Measurements from ENCODE around the gene PCSK9.

The PCSK9 gene

DNA sequence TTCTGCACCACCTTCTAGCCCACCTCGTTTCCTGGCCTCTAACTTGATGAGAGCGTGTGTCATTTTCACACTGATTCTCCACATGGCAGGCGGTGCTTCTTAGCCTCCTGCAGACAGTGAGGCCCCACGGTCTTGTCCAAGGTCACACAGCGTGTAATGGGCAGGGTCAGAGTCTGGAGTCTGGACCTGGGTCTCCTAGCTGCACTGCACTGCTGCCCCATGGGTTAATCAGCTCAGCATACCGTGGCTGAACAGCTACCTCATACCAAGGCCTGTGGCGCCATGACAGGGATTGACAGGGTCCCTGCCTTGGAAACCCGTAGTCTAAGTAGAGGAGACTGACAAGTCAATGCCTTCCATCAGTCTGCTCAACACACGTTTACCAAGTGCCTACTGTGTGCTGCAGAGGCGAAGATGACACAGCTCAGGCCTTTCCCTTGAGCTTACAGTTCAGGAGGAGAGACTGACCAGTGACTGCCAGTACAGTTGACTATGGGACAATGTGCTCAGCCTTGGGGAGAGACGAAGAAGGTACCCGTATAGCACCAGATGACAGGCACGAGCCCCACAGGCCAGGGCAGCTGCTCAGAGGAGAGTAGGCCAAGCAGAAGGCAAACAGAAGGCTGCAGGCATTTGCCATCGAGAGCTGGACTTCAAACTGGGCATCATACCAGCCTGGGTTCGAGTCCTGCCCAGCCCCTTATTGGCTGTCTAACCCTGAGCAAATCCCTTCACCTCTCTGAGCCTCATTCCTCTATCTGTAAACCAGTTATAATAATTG lies 5.5 kb downstream of the PCSK9 start:
- no peak for DNase-seq

DNA sequence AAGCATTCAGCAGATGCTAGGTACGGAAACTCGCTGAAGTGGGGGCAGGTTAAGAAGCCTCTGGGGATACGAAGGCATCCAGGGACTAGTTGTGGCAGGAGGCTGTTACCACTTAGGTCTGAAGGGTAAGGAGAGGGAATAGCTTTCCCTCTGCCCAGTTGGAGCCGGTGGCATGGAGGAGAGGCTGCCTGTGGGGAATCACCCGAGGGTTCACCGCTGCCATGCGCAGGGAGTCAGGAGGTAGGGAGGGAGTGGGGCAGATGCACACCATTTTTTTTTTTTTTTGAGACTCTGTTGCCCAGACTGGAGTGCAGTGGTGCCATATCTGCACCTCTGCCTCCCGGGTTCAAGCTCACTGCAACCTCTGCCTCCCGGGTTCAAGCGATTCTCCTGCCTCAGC lies 6.1 kb downstream of the PCSK9 start:
- no peak for DNase-seq

DNA sequence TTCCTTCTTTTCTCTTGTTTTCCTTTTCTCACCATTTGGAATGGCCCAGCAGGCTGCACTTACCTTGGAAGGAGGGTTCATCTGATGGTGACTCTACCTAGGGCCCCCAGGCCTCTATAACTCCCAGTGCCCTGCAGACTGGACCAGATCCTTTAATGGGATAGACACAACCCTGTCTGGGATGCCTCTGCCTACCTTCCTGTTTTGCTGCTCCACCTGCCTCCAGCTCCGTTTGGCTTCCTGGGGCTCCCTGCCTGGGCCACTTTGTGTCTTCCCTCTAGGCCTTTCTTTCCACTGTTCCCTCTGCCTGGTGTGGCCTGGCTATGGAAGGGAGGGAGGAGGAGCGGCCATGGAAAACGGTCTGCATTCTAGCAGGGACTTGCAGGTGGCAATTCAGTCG lies 7.5 kb downstream of the PCSK9 start:
- no peak for DNase-seq

DNA sequence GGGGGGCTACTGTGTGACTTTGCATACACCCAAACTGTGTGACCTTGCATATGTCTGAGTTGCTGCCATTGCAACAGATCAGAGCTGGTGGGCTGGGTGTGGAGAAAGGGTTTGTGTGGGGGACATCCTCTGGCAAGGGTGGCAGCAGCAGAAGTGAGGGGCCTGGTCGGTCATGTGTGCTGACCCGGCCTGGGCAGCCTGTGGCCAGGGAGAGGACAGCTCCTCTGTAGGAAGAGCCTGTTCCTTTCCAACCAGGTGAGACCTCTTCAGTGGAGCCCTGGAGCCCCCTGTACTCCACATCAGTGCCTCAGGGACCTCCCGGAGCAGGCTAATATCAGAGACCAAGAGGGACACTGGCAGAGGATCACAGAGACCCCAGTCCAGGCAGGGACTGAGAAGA lies 8.3 kb downstream of the PCSK9 start:
- no peak for DNase-seq

DNA sequence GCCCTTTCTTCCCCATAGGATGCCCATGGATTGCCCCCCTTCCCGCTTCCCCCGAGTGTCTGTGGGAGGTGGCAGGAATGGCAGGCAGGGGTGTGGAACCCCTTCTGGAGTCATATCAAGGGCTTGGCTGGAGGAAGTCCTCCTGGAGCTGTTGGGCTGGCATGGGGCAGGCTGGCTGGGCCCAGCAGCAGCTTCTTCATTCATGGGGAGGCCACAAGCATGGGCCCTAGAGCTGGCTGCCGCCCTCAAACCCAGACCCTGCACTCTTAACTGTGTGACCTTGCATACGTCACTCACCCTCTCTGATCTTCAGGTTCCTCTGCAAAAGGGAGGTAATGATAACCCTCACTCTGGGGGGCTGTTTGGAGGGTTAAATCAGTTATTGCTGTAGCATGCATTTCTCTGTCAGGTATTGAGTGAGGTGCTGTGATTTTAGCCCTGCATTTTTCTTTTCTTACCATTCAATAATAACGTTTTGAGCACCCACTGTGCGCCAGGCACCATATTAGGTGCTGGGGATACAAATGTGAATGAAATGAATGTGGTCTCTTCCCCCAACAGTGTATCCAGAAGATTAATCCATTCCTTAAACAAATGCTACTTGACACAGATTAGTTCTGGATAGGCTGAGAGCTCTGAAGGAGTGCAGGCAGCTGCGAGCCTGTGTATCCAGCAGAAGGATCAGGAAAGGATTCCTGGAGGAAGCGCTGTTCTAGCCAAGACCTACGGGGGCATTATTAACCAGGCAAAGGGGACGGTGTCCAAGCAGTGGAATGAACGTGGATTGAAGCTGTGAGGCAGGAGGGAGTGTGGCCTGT lies 9.3 kb downstream of the PCSK9 start:
- DNase-seq: no peak

DNA sequence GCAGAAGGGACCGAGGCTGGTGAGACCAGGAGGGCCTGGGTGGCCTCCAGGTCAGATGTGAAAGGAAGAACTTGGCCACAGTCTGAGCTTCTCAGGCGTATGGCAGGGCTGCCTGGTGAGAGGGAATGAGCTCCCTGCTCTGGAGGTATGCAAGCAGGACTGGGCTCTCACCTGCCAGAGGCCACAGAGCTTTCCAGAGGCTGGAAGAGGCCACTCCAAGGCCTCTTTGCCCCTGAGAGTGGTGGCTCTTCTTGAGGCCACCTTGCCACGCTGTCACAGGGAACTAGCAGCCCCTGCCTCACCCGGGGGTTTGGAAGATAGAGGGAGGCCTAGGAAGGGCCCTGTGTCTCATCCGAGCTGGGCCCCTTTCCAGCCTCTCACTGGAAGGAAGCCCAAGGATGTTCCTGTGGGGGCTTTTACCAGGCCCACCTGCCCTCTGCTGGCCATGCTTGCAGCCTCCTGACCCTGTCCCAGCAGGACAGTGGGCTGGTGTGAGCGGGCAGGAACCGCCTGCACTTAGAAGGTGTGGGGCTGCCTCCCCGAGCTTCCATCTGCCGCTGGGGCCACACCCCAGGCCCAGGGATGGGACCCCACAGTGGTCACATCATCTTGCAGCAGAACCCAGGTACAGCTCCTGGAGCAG lies 10.0 kb downstream of the PCSK9 start:
- no peak for DNase-seq

DNA sequence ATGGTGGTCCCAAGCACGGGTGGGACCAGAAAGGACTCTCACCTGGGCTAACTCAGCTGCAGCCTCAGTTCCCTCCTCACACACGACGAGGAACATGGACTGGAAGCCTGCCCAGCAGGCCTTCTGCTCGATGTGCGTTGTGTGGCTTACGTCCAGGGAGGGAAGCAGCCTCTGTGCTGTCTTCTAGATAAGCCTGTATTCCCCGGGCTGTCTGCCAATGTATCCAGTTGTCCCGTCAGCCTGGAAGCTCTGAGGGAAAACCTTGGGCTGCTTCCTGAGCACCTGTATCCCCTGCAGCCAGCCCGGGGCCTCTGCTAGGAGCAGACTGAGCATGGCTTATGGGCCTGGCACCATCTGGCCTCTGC lies 10.5 kb downstream of the PCSK9 start:
- DNase-seq: peak; percentile 80

DNA sequence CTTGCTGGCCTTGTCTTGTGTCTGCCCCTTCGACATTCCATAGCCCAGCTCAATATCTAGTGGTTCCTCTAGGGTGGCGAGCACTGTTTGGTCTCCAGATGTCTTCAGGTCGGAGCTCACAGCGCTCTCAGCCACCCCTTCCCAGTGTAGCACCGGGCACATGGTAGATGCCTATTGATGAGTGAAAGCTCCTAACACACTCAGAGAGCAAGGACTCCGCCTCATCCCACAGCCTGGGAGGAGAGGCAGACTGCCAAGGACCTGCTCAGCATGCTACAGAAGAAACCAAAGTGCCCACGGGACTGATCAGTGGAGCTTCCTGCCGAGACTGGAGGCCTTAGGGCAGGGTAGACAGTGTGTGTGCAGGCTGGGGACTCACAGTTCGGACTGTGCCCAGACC lies 10.9 kb downstream of the PCSK9 start:
- peak; percentile 69 for DNase-seq

DNA sequence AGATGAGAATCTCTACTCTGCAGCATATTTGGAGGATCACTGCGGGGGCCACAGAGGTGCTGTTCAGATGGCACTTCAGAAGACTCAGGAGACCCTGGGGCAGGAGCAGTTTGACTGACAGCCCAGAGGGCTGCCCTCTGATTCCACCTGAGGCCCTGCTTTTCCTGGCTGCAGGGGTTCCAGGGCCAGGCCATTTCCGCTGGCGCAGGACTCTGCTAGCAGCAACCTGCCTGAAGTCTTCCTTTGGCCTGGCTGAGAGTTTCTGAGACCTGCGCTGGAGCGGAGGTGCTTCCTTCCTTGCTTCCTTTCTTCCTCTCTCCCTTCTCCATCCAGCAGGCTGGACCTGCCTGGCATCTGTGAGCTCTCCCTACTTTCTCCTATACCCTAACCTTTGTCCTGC lies 11.8 kb downstream of the PCSK9 start:
- DNase-seq: no peak

DNA sequence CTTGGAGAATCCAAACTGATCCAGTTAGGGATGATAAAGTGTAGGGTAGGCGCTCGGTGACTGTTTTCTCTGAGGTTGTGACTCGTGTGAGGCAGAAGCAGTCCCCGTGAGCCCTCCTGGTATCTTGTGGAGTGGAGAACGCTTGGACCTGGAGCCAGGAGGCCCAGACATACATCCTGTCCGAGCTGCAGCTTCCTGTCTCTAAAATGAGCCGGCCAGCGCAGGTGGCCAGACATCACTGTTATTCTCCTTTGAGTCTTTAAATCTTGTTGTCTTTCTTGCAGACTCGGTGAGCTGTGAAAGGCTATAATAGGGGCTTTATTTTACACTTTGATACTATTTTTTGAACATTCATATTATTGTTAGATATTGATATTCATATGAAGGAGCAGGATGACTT lies 12.3 kb downstream of the PCSK9 start:
- no peak for DNase-seq

DNA sequence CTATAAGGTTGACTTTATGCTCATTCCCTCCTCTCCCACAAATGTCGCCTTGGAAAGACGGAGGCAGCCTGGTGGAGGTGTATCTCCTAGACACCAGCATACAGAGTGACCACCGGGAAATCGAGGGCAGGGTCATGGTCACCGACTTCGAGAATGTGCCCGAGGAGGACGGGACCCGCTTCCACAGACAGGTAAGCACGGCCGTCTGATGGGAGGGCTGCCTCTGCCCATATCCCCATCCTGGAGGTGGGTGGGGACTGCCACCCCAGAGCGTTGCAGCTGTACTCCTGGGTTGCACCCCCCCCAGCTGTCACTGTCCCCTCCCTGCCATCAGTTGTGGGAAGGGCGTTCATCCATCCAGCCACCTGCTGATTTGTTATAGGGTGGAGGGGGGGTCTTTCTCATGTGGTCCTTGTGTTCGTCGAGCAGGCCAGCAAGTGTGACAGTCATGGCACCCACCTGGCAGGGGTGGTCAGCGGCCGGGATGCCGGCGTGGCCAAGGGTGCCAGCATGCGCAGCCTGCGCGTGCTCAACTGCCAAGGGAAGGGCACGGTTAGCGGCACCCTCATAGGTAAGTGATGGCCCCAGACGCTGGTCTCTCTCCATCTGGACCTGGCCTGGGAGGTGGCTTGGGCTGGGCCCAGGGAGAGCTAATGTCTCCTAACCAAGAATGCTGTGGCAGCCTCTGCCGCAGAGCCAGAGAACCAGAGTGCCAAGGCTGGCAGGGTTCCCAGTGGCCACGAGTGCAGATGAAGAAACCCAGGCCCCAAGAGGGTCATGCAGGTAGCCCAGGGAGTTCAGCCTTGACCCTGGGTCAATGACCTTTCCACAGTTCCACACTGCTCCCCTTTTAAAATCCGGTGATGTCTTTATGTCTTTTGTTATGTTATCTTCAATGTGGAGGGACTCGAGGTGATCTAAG lies 13.1 kb downstream of the PCSK9 start:
- DNase-seq: no peak

DNA sequence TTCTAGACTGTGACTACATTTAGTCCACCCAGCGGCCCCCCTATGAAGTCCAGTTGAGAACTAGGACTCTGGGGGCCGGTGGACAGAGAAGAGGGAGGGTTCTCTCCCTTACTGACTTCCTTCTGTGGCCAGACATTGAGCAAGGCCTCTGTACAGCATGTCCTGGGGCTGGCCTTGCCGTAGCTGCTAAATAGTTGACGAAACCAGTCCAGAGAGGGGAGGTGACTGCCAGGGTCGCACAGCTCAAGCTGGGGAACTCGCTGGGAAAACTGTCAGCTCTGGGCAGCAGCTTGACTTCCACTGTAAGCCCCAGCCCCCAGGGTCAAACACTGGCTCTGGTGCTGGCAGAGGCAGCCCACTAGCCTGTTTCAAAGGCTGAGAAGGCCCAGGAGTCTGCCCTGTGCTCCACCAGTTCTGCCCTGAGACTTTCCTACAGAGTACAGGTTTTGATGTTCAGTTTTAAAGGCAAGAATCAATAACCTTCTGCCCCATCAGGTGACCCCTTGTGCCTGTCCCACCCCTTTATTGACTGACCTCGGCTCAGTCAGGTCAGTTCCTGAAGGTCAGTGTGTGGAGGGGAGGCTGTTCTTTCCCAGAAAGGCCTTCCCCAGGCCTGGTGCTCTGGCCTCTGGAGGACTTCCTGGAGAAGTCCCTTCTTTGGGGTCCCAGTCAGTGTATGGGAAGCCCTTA lies 14.1 kb downstream of the PCSK9 start:
- no peak for DNase-seq

DNA sequence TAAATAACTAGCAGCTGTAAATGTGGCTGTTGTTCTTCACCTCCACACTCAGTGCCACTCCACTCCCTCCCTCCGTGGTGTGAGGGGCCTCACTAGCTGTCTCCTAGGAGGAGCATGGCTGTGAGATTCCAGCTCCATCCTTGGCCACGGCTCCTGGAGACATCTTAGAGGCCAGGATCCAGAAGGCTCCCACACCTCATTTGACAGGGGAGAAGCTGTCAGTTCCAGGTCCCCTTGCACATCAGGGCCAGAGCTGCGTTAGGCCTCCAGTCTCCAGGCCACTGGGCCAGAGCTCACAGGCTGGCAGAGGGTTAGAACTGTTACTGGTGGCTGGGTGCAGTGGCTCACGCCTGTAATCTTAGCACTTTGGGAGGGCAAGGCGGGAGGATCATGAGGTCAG lies 15.0 kb downstream of the PCSK9 start:
- no peak for DNase-seq

DNA sequence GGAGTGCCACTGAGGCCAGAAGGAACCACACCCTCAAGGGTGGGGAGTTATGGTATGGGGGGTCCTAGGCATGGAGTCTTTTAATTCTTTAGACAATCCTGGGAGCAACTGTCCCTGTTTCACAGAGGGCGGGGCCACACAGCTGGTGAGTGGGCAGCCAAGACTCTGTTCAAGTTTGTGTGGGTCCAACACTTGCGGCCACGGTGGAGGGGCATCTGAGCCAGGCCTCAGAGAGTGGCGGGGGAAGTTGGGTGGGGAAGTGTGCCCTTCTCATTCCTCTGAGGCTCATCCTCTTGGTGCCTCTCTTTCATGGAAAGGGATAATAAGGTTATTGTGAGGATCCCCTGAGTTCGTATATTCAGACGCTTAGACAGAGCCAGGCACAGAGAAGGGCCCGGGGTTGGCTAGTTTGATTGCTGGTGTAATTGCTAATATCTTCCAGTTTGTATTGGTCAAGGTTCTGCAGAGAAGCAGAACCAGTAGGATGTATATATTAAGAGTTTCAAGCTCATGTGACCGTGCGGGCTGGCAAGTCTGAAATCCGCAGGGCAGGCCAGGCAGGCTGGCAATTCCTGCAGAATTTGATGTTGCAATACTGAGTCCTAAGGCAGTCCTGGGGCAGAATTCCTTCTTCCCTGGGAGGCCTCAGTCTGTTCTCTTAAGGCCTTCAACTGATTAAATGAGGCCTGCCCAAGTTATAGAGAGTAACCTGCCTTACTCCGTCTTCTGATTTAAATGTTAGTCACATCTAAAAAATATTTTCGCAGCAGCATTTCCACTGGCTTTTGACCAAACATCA lies 15.9 kb downstream of the PCSK9 start:
- DNase-seq: no peak

DNA sequence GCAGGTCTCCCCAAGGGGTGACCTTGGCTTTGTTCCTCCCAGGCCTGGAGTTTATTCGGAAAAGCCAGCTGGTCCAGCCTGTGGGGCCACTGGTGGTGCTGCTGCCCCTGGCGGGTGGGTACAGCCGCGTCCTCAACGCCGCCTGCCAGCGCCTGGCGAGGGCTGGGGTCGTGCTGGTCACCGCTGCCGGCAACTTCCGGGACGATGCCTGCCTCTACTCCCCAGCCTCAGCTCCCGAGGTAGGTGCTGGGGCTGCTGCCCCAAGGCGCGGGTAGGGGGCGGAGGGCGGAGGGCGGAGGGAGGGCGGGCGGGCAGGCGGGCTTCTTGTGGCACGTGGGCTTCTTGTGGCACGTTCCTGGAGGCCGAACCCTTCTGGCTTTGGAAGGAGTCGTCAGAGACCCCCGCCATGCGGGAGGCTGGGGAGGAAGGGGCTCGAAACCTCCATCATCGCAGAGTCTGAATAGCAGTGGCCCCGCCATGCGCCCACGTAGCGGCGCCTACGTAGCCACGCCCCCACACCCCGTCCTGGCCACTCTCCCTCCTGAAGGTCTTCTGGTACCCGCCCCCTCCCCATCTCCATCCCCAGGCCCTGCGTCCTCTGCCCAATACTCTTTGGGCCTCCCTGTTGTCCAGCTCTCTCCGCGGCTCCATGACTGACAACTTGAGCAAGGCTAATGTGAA lies 16.7 kb downstream of the PCSK9 start:
- DNase-seq: no peak

DNA sequence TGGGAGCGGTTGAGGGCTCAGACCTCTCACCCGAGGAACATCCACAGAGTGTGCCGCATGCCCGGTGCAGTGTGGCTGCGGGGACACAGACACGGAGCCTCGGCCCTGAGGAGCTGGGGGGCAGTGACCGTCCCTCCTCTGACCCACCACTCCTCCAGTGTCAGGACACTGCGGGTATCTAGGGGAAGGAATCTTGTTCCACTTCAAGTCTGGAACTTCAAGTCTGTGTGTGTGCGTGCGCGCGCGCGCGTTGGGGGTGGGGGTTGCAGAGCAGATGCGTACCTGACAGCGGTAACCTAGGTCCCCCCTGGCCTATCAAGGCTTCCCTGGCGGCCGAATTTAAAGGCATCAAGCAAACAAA lies 17.3 kb downstream of the PCSK9 start:
- DNase-seq: no peak

DNA sequence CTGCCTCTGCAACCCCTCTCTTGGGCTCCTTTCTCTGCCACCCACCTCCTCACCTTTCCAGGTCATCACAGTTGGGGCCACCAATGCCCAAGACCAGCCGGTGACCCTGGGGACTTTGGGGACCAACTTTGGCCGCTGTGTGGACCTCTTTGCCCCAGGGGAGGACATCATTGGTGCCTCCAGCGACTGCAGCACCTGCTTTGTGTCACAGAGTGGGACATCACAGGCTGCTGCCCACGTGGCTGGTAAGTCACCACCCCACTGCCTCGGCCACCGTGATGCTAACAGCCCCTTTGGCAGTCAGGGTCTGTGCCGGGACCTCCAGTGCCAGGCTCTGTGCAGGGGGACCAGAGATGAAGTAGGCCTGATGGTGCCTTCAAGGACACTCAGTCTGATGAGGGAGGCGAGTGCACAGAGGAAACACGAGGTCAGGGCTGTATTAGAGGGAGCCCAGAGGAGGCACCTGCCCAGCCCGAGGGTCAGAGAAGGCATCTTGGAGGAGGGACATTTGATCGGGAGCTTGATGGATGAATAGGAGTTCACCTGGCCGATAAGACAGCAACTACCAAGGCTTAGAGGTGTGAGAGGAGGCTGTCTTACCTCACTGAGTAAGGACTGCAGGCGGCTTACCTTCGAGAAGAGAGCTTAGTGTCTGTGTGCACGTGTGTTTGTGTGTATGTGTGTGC lies 18.1 kb downstream of the PCSK9 start:
- no peak for DNase-seq

DNA sequence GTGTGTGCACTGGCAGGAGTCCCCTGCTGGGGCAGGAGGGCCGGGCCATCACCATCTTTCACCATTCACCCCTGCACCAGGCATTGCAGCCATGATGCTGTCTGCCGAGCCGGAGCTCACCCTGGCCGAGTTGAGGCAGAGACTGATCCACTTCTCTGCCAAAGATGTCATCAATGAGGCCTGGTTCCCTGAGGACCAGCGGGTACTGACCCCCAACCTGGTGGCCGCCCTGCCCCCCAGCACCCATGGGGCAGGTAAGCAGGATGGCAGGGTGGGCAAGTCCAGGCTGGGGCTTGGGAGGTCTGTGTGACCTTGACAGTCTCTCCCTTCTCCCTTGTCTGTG lies 18.6 kb downstream of the PCSK9 start:
- no peak for DNase-seq

DNA sequence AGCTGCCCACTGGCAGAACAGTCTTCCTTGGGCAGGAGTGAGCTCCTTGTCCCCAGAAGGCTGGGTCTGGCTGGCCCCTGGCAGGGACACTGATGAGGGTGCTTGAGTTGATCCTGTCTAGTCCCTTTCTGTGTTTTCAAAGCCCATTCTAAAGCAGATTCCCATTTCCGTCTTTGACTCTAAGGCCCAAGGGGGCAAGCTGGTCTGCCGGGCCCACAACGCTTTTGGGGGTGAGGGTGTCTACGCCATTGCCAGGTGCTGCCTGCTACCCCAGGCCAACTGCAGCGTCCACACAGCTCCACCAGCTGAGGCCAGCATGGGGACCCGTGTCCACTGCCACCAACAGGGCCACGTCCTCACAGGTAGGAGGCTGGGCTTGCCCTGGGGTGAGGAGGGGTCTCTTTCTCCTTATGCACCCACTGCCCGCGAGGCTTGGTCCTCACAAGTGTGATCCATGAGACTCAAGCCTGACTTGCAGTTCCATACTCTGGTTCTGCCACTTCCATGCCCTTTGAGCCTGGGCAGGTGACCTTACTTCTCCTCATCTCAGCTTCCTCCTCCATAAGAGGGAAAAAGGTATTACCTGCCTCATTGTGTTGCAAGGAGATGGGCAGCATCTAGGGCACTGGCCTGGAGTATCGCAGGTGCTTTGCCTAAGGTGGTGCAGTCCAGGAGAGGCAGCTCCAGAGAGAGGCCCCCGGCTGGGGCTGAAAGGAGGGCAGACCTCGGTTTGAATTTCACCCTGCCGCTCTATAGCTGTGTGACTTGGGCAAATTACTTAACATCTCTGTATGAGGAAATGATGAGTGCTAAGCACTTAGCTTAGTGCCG lies 20.2 kb downstream of the PCSK9 start:
- no peak for DNase-seq
